ENCODE results near the gene RLN3. TPM values are rescaled to one million over a fixed set of nuclear protein-coding genes. Genes with fewer than 3 reads are reported as not detected.
"Not testable (repeated sequence)": the region's sequence is repeated elsewhere in the genome, so short reads cannot be mapped to it uniquely, and the experiment has no call there.

RLN3 gene
- total RNA-seq, 1 donor from 2014 or later = not detected

GRCh38 chr19:14050512-14050911 lies 22.6 kb downstream of the RLN3 start:
- no peak overlapping the region for H3K4me3 ChIP-seq (ENCODE audit: low read depth, low read length)
- no peak for DNase-seq (ENCODE audit: low read depth)
- TF ChIP-seq CTCF (conservative IDR thresholded peaks at IDR 0.05; ENCODE audit: low read depth, low read length) = no peak

GRCh38 chr19:14050961-14051360 lies 23.0 kb downstream of the RLN3 start:
- not testable (repeated sequence) for H3K4me3 ChIP-seq (ENCODE audit: low read depth, low read length); DNase-seq (ENCODE audit: low read depth)

GRCh38 chr19:14051980-14052379 lies 24.0 kb downstream of the RLN3 start:
- H3K4me3 ChIP-seq (ENCODE audit: low read depth, low read length) = no peak overlapping the region
- TF ChIP-seq CTCF (conservative IDR thresholded peaks at IDR 0.05; ENCODE audit: low read depth, low read length) = no peak
- DNase-seq (ENCODE audit: low read depth) = no peak

- H3K4me3 ChIP-seq (ENCODE audit: low read depth, low read length) = no peak overlapping the region
- DNase-seq (ENCODE audit: low read depth) = no peak
- no peak for TF ChIP-seq CTCF (conservative IDR thresholded peaks at IDR 0.05; ENCODE audit: low read depth, low read length)
These were observed 24.5 kb downstream of the RLN3 start for GRCh38 chr19:14052470-14052869.

- DNase-seq (ENCODE audit: low read depth) = no peak
- no peak for TF ChIP-seq CTCF (conservative IDR thresholded peaks at IDR 0.05; ENCODE audit: low read depth, low read length)
- H3K4me3 ChIP-seq (ENCODE audit: low read depth, low read length) = no peak overlapping the region
These were observed 25.1 kb downstream of the RLN3 start for GRCh38 chr19:14053032-14053431.

GRCh38 chr19:14053500-14053899 lies 25.6 kb downstream of the RLN3 start:
- no peak overlapping the region for H3K4me3 ChIP-seq (ENCODE audit: low read depth, low read length)
- no peak for TF ChIP-seq CTCF (conservative IDR thresholded peaks at IDR 0.05; ENCODE audit: low read depth, low read length)
- no peak for DNase-seq (ENCODE audit: low read depth)

- TF ChIP-seq CTCF (conservative IDR thresholded peaks at IDR 0.05; ENCODE audit: low read depth, low read length) = no peak
- no peak overlapping the region for H3K4me3 ChIP-seq (ENCODE audit: low read depth, low read length)
- DNase-seq (ENCODE audit: low read depth) = no peak
These were observed 26.2 kb downstream of the RLN3 start for GRCh38 chr19:14054099-14054498.

- DNase-seq (ENCODE audit: low read depth) = no peak
- H3K4me3 ChIP-seq (ENCODE audit: low read depth, low read length) = no peak overlapping the region
- no peak for TF ChIP-seq CTCF (conservative IDR thresholded peaks at IDR 0.05; ENCODE audit: low read depth, low read length)
These were observed 26.8 kb downstream of the RLN3 start for GRCh38 chr19:14054721-14055120.
